NCI-H2227 treated with DMSO at 0.1 percent for 48 hours (cell line): ENCODE results near the gene ADAMTSL1.

ENCODE experiments used
- DNase-seq: peaks from one replicate; lab custom pipeline; 2025; lab: John Stamatoyannopoulos, UW

Gene ADAMTSL1

GRCh38 chr9:18467696-18468095, 6.3 kb upstream of the ADAMTSL1 start:
- DNase-seq: no peak

- DNase-seq: no peak
These were observed 1.5 kb upstream of the ADAMTSL1 start for GRCh38 chr9:18472435-18472834.

GRCh38 chr9:18472841-18473251, 1.1 kb upstream of the ADAMTSL1 start:
- DNase-seq: no peak

- DNase-seq: no peak
These were observed 830 bp downstream of the ADAMTSL1 start for GRCh38 chr9:18474783-18475182.

GRCh38 chr9:18477121-18477660, 3.2 kb downstream of the ADAMTSL1 start:
- no peak for DNase-seq

- DNase-seq: no peak
These were observed 3.8 kb downstream of the ADAMTSL1 start for GRCh38 chr9:18477719-18478118.

- DNase-seq: no peak
These were observed 4.8 kb downstream of the ADAMTSL1 start for GRCh38 chr9:18478501-18479361.

GRCh38 chr9:18479405-18479804, 5.5 kb downstream of the ADAMTSL1 start:
- DNase-seq: no peak

- DNase-seq: no peak
These were observed 6.7 kb downstream of the ADAMTSL1 start for GRCh38 chr9:18480662-18481093.

- no peak for DNase-seq
These were observed 8.4 kb downstream of the ADAMTSL1 start for GRCh38 chr9:18482371-18482770.

GRCh38 chr9:18485714-18486113, 11.8 kb downstream of the ADAMTSL1 start:
- DNase-seq: no peak

- no peak for DNase-seq
These were observed 13.7 kb downstream of the ADAMTSL1 start for GRCh38 chr9:18487611-18488010.

- no peak for DNase-seq
These were observed 14.9 kb downstream of the ADAMTSL1 start for GRCh38 chr9:18488886-18489285.

- no peak for DNase-seq
These were observed 15.9 kb downstream of the ADAMTSL1 start for GRCh38 chr9:18489861-18490260.

- DNase-seq: no peak
These were observed 16.9 kb downstream of the ADAMTSL1 start for GRCh38 chr9:18490641-18491370.

- DNase-seq: no peak
These were observed 18.7 kb downstream of the ADAMTSL1 start for GRCh38 chr9:18492612-18493011.

- DNase-seq: no peak
These were observed 19.6 kb downstream of the ADAMTSL1 start for GRCh38 chr9:18493451-18493993.

- DNase-seq: no peak
These were observed 21.1 kb downstream of the ADAMTSL1 start for GRCh38 chr9:18495065-18495464.

- DNase-seq: no peak
These were observed 22.5 kb downstream of the ADAMTSL1 start for GRCh38 chr9:18496256-18497000.

GRCh38 chr9:18499062-18499461, 25.1 kb downstream of the ADAMTSL1 start:
- no peak for DNase-seq

GRCh38 chr9:18499980-18500379, 26.0 kb downstream of the ADAMTSL1 start:
- DNase-seq: no peak

GRCh38 chr9:18500451-18500850, 26.5 kb downstream of the ADAMTSL1 start:
- no peak for DNase-seq
